TTC549 (cell line): ENCODE results near the gene TOR1AIP1.
A peak's percentile ranks its signal among the peaks of the same experiment; 100 is the strongest.
"Not testable (repeated sequence)": the region's sequence is repeated elsewhere in the genome, so short reads cannot be mapped to it uniquely, and the experiment has no call there.

Experiments used
- FAIRE-seq: peaks from 2 replicates; lab custom pipeline; 2012; peaks lifted over from hg19 to GRCh38; lab: Jason Lieb, UNC

TOR1AIP1 gene

GRCh38 chr1:179882253-179883039 lies at the start of gene TOR1AIP1:
Gene TOR1AIP1, plus strand, starts transcription at chr1:179882285. Its CDS starts 218 bp downstream, at chr1:179882503.
- FAIRE-seq = peak; percentile 94

- not testable (repeated sequence) for FAIRE-seq
Measured at GRCh38 chr1:179836686-179837445, 45.2 kb upstream of the TOR1AIP1 start.

- no peak for FAIRE-seq
Measured at GRCh38 chr1:179840107-179840506, 42.0 kb upstream of the TOR1AIP1 start.

- no peak for FAIRE-seq
Measured at GRCh38 chr1:179848233-179848632, 33.9 kb upstream of the TOR1AIP1 start.

- no peak for FAIRE-seq
Measured at GRCh38 chr1:179853102-179853501, 29.0 kb upstream of the TOR1AIP1 start.

GRCh38 chr1:179855831-179856230 lies 26.3 kb upstream of the TOR1AIP1 start:
- not testable (repeated sequence) for FAIRE-seq

- FAIRE-seq = no peak
Measured at GRCh38 chr1:179856296-179856695, 25.8 kb upstream of the TOR1AIP1 start.

- no peak for FAIRE-seq
Measured at GRCh38 chr1:179857009-179857408, 25.1 kb upstream of the TOR1AIP1 start.

GRCh38 chr1:179860652-179861051 lies 21.4 kb upstream of the TOR1AIP1 start:
- no peak for FAIRE-seq

- no peak for FAIRE-seq
Measured at GRCh38 chr1:179865377-179865776, 16.7 kb upstream of the TOR1AIP1 start.

- FAIRE-seq = no peak
Measured at GRCh38 chr1:179866616-179867015, 15.5 kb upstream of the TOR1AIP1 start.

GRCh38 chr1:179867493-179868330 lies 14.4 kb upstream of the TOR1AIP1 start:
- FAIRE-seq = peak; percentile 92

GRCh38 chr1:179870870-179871269 lies 11.2 kb upstream of the TOR1AIP1 start:
- no peak for FAIRE-seq

GRCh38 chr1:179871940-179872339 lies 10.1 kb upstream of the TOR1AIP1 start:
- no peak for FAIRE-seq

- FAIRE-seq = no peak
Measured at GRCh38 chr1:179872558-179872957, 9.5 kb upstream of the TOR1AIP1 start.

GRCh38 chr1:179873438-179873851 lies 8.6 kb upstream of the TOR1AIP1 start:
- no peak for FAIRE-seq

- FAIRE-seq = no peak
Measured at GRCh38 chr1:179875596-179876299, 6.3 kb upstream of the TOR1AIP1 start.

GRCh38 chr1:179876300-179876715 lies 5.8 kb upstream of the TOR1AIP1 start:
- no peak for FAIRE-seq

- peak; percentile 90 for FAIRE-seq
Measured at GRCh38 chr1:179877586-179878265, 4.4 kb upstream of the TOR1AIP1 start, which contains the start of gene TOR1AIP2. Gene TOR1AIP2, minus strand, starts transcription at chr1:179877803. Its CDS starts 25,138 bp downstream, at chr1:179852665.

- no peak for FAIRE-seq
Measured at GRCh38 chr1:179879797-179880196, 2.3 kb upstream of the TOR1AIP1 start.

GRCh38 chr1:179881642-179882252 lies 338 bp upstream of the TOR1AIP1 start:
- peak; percentile 79 for FAIRE-seq
